HepG2 (cell line): ENCODE results near the gene CXXC5. TPM values are rescaled to one million over a fixed set of nuclear protein-coding genes. Genes with fewer than 3 reads are reported as not detected.

Source experiments
- ELF3 ChIP-seq: IDR thresholded peaks from 2 replicates; pipeline ENCODE4 v1.6.1; 2016; ENCODE audit warnings: missing genetic modification reagents, missing compliant biosample characterization
- HIVEP1 ChIP-seq: sonication (generic); formaldehyde crosslinking; IDR thresholded peaks from 2 replicates; pipeline ENCODE4 v1.4.0; 2020; ENCODE audit warnings: mild to moderate bottlenecking, missing genetic modification reagents
- HOMEZ ChIP-seq: IDR thresholded peaks from 2 replicates; pipeline ENCODE4 v1.6.1; 2016; ENCODE audit warnings: low read depth
- KDM1A ChIP-seq: IDR thresholded peaks from 2 replicates; pipeline ENCODE4 v1.6.1; 2016; ENCODE audit warnings: missing compliant biosample characterization
- MAZ ChIP-seq, 2 experiments: sonication (generic) in 1 of 2; formaldehyde crosslinking in 1 of 2; IDR thresholded peaks; 2 replicates each; pipeline versions ENCODE4 v1.5.0 to v1.6.1; 2012 to 2020; ENCODE audit warnings: low read depth in 2 of 2, mild to moderate bottlenecking in 2 of 2, borderline replicate concordance in 1 of 2, improper control_type of control experiment in 1 of 2, low read length in 1 of 2, missing genetic modification reagents in 1 of 2, moderate library complexity in 1 of 2
- PRDM10 ChIP-seq: sonication (generic); formaldehyde crosslinking; IDR thresholded peaks from 2 replicates; pipeline ENCODE4 v1.4.0; 2020; ENCODE audit warnings: low read depth, missing genetic modification reagents
- PRPF4 ChIP-seq: fragments of 200-400 bp; formaldehyde crosslinking; IDR thresholded peaks from 2 replicates; pipeline ENCODE4 v1.6.1; 2016; ENCODE audit warnings: low read length, low read depth; ENCODE audit not compliant: poor library complexity, severe bottlenecking
- REPIN1 ChIP-seq: sonication (generic); formaldehyde crosslinking; IDR thresholded peaks from 2 replicates; pipeline ENCODE4 v1.8.0; 2022; ENCODE audit warnings: missing genetic modification reagents, low read depth, mild to moderate bottlenecking, borderline replicate concordance
- SMAD1 ChIP-seq: sonication (generic); formaldehyde crosslinking; IDR thresholded peaks from 2 replicates; pipeline ENCODE4 v1.4.0; 2020; ENCODE audit warnings: missing genetic modification reagents, low read depth, mild to moderate bottlenecking, borderline replicate concordance
- TCF7 ChIP-seq: sonication (generic); IDR thresholded peaks from 2 replicates; pipeline ENCODE4 v1.6.1; 2016; ENCODE audit warnings: antibody characterized with exemption, low read depth
- TMF1 ChIP-seq: sonication (generic); formaldehyde crosslinking; IDR thresholded peaks from 2 replicates; pipeline ENCODE4 v1.8.1; 2022; ENCODE audit warnings: low read depth, missing genetic modification reagents
- ZNF30 ChIP-seq: sonication (generic); formaldehyde crosslinking; IDR thresholded peaks from 2 replicates; pipeline ENCODE4 v1.5.0; 2020; ENCODE audit warnings: mild to moderate bottlenecking, missing genetic modification reagents
- ZNF530 ChIP-seq: sonication (generic); formaldehyde crosslinking; IDR thresholded peaks from 2 replicates; pipeline ENCODE4 v1.5.0; 2020; ENCODE audit warnings: low read depth, mild to moderate bottlenecking, missing genetic modification reagents
- ZNF709 ChIP-seq: sonication (generic); formaldehyde crosslinking; IDR thresholded peaks from 2 replicates; pipeline ENCODE4 v1.5.0; 2020; ENCODE audit warnings: mild to moderate bottlenecking, missing genetic modification reagents
- ZNF788 ChIP-seq: sonication (generic); formaldehyde crosslinking; IDR thresholded peaks from 2 replicates; pipeline ENCODE4 v1.5.0; 2020; ENCODE audit warnings: mild to moderate bottlenecking, missing genetic modification reagents, borderline replicate concordance
- ZSCAN22 ChIP-seq: sonication (generic); formaldehyde crosslinking; IDR thresholded peaks from 2 replicates; pipeline ENCODE4 v1.4.0; 2020; ENCODE audit warnings: mild to moderate bottlenecking, missing genetic modification reagents
- ZSCAN30 ChIP-seq: sonication (generic); formaldehyde crosslinking; IDR thresholded peaks from 2 replicates; pipeline ENCODE4 v1.5.0; 2020; ENCODE audit warnings: mild to moderate bottlenecking, missing genetic modification reagents
- polyA plus RNA-seq, 8 experiments: library from polyadenylated mRNA; depleted of rRNA in 3 of 8; stranded (reverse) in 7 of 8; unstranded in 1 of 8; fragments of >200 nt; fragmentation: Illumina TruSeq in 4 of 8; extraction: Trizol in 4 of 8; gene quantifications; 2 replicates each; pipeline versions ENCODE4 v1.2.1 to v1.2.3, GENCODE V29; 2011 to 2016; ENCODE audit warnings: low read depth in 4 of 8, missing spikeins in 1 of 8, mixed read lengths in 1 of 8; ENCODE audit not compliant: insufficient read depth in 1 of 8
- total RNA-seq, 5 experiments: library from RNA; depleted of rRNA; stranded (reverse); fragments of >200 nt; fragmentation: Illumina TruSeq; extraction: Trizol; gene quantifications; 2 replicates each; pipeline ENCODE4 v1.2.3, GENCODE V29; 2016; ENCODE audit warnings: low read depth in 1 of 5
- TF ChIP-seq, protein P1 (sequence below): sonication (generic); formaldehyde crosslinking; IDR thresholded peaks from 2 replicates; pipeline ENCODE4 v1.9.0; 2022; ENCODE audit warnings: missing genetic modification reagents, mild to moderate bottlenecking, borderline replicate concordance
- TF ChIP-seq, protein P2 (sequence below): sonication (generic); formaldehyde crosslinking; IDR thresholded peaks from 2 replicates; pipeline ENCODE4 v1.4.0; 2020; ENCODE audit warnings: missing genetic modification reagents, low read depth, mild to moderate bottlenecking, borderline replicate concordance

Gene CXXC5
- total and polyA plus RNA-seq, 2 of the 13 experiments (the other 11 are each of a cell fraction or from before 2014, with no cell fraction given) = 32.3 to 33.0 TPM

- no peak for TF ChIP-seq ZNF709 (CRISPR knock-in tag)
- TF ChIP-seq ELF3 = peak; percentile 41
- peak; percentile 70 for TF ChIP-seq HOMEZ
- TF ChIP-seq KDM1A = peak; percentile 51; the same call in 1 of the 2 replicates
- 0 out of 2 replicates have a peak, but pooled peaks have one; percentile 37 for TF ChIP-seq TMF1 (CRISPR knock-in tag)
- TF ChIP-seq HIVEP1 (CRISPR knock-in tag) = peak; percentile 83
- TF ChIP-seq, protein P1, sequence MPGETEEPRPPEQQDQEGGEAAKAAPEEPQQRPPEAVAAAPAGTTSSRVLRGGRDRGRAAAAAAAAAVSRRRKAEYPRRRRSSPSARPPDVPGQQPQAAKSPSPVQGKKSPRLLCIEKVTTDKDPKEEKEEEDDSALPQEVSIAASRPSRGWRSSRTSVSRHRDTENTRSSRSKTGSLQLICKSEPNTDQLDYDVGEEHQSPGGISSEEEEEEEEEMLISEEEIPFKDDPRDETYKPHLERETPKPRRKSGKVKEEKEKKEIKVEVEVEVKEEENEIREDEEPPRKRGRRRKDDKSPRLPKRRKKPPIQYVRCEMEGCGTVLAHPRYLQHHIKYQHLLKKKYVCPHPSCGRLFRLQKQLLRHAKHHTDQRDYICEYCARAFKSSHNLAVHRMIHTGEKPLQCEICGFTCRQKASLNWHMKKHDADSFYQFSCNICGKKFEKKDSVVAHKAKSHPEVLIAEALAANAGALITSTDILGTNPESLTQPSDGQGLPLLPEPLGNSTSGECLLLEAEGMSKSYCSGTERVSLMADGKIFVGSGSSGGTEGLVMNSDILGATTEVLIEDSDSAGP (CRISPR knock-in tag) = peak; percentile 55; the same call in 1 of the 2 replicates
- peak; percentile 90; the same call in 1 of the 2 replicates for TF ChIP-seq REPIN1 (CRISPR knock-in tag)
- TF ChIP-seq TCF7 = peak; percentile 46; the same call in 1 of the 2 replicates
- TF ChIP-seq PRDM10 = 0 out of 2 replicates have a peak, but pooled peaks have one; percentile 24
- TF ChIP-seq, protein P2, sequence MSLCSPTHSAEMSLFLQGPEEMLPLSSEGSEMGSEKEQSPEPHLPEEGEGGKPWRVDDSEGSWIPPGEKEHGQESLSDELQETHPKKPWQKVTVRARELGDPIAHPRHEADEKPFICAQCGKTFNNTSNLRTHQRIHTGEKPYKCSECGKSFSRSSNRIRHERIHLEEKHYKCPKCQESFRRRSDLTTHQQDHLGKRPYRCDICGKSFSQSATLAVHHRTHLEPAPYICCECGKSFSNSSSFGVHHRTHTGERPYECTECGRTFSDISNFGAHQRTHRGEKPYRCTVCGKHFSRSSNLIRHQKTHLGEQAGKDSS (CRISPR knock-in tag) = no peak
- TF ChIP-seq SMAD1 (CRISPR knock-in tag) = peak; percentile 60; the same call in 1 of the 2 replicates
- TF ChIP-seq ZNF530 (CRISPR knock-in tag) = no peak
- TF ChIP-seq ZNF30 = 0 out of 2 replicates have a peak, but pooled peaks have one; percentile 21
- peak; percentile 29; the same call in 1 of the 2 replicates for TF ChIP-seq MAZ (IDR thresholded peaks at IDR 0.05; ENCODE audit: borderline replicate concordance, low read depth, low read length)
- no peak; the same call in 1 of the 2 replicates for TF ChIP-seq MAZ (CRISPR knock-in tag; IDR thresholded peaks at IDR 0.05; ENCODE audit: low read depth)
- no peak for TF ChIP-seq ZSCAN22 (CRISPR knock-in tag)
- TF ChIP-seq ZSCAN30 (CRISPR knock-in tag) = no peak
- peak; percentile 61 for TF ChIP-seq ZNF788 (CRISPR knock-in tag)
- no peak for TF ChIP-seq PRPF4
Observed at GRCh38 chr5:139642891-139643871, 5.0 kb upstream of the CXXC5 start (continued).
